Fibroblast of pulmonary artery (primary cell): ENCODE results near the gene GSTT4.

Experiments used
- DNase-seq: peaks from one replicate; pipeline ENCODE4 v3.0.0-alpha.2; 2010; ENCODE audit warnings: low read depth
- H3K4me3 ChIP-seq: replicated peaks from 2 replicates; pipeline ENCODE4 v1.5.1; 2011; ENCODE audit warnings: low read depth, mild to moderate bottlenecking, control low read depth, low read length, moderate library complexity
- CTCF ChIP-seq: IDR thresholded peaks from 2 replicates; pipeline ENCODE4 v1.5.1; 2011; ENCODE audit warnings: mild to moderate bottlenecking, control low read depth, low read length, inconsistent platforms; ENCODE audit errors: missing control alignments

Gene GSTT4

GRCh38 chr22:24026056-24026455 lies 20.8 kb upstream of the GSTT4 start:
- DNase-seq, result no peak
- H3K4me3 ChIP-seq, result no peak overlapping the region
- no peak for TF ChIP-seq CTCF

- no peak for DNase-seq
- no peak overlapping the region for H3K4me3 ChIP-seq
- TF ChIP-seq CTCF, result no peak
These were observed 20.2 kb upstream of the GSTT4 start for GRCh38 chr22:24025475-24025874.

- H3K4me3 ChIP-seq, result no peak overlapping the region
- DNase-seq, result no peak
- TF ChIP-seq CTCF, result no peak
These were observed 19.1 kb upstream of the GSTT4 start for GRCh38 chr22:24024354-24024753.

- DNase-seq, result no peak
- no peak overlapping the region for H3K4me3 ChIP-seq
- no peak for TF ChIP-seq CTCF
These were observed 18.0 kb upstream of the GSTT4 start for GRCh38 chr22:24023204-24023789.

GRCh38 chr22:24021304-24021703 lies 16.1 kb upstream of the GSTT4 start:
- DNase-seq, result no peak
- H3K4me3 ChIP-seq, result no peak overlapping the region
- no peak for TF ChIP-seq CTCF

GRCh38 chr22:24016156-24016555 lies 10.9 kb upstream of the GSTT4 start:
- DNase-seq, result no peak

More at GRCh38 chr22:24016156-24016555, 10.9 kb upstream of the GSTT4 start:
- no peak for TF ChIP-seq CTCF
- H3K4me3 ChIP-seq, result no peak overlapping the region
